ENCODE results near the gene EGFR.

The EGFR gene

DNA sequence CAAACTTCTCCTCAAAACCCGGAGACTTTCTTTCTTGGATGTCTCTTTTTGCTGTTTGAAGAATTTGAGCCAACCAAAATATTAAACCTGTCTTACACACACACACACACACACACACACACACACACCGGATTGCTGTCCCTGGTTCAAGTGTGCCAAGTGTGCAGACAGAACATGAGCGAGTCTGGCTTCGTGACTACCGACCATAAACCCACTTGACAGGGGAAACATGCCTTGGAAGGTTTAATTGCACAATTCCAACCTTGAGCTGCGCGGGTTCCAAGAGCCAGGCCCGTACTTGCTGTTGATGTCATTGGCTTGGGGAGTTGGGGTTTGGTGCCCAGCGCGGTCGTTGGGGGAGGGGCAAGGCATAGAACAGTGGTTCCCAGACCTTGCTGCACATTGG, 1.7 kb downstream of the EGFR start:
- TF ChIP-seq, protein P1, sequence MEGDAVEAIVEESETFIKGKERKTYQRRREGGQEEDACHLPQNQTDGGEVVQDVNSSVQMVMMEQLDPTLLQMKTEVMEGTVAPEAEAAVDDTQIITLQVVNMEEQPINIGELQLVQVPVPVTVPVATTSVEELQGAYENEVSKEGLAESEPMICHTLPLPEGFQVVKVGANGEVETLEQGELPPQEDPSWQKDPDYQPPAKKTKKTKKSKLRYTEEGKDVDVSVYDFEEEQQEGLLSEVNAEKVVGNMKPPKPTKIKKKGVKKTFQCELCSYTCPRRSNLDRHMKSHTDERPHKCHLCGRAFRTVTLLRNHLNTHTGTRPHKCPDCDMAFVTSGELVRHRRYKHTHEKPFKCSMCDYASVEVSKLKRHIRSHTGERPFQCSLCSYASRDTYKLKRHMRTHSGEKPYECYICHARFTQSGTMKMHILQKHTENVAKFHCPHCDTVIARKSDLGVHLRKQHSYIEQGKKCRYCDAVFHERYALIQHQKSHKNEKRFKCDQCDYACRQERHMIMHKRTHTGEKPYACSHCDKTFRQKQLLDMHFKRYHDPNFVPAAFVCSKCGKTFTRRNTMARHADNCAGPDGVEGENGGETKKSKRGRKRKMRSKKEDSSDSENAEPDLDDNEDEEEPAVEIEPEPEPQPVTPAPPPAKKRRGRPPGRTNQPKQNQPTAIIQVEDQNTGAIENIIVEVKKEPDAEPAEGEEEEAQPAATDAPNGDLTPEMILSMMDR (IDR thresholded peaks at IDR 0.05; ENCODE audit: borderline replicate concordance, insufficient read depth, low read depth, low read length): no peak
- no peak overlapping the region for H3K4me3 ChIP-seq (ENCODE audit: low read depth, low read length)

DNA sequence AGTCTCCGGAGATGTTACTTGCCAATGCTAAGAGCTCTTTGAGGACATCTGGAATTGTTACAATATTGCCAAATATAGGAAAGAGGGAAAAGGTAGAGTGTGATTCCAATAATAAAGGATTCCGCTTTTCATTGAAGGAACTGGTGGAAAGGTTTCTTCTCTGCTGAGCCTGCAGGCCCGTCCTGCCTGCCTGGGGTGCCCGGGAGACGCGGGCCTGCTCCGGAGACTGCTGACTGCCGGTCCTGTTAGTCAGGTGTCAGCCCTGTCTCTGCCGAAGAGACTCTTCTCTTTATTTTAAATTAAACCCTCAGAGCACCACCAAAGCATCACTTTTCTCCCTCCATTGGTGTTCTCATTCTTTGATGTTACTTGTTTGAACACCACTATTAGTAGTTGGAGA, 2.2 kb downstream of the EGFR start:
- TF ChIP-seq, protein P1 (IDR thresholded peaks at IDR 0.05; ENCODE audit: borderline replicate concordance, insufficient read depth, low read depth, low read length): no peak
- no peak overlapping the region for H3K4me3 ChIP-seq (ENCODE audit: low read depth, low read length)

DNA sequence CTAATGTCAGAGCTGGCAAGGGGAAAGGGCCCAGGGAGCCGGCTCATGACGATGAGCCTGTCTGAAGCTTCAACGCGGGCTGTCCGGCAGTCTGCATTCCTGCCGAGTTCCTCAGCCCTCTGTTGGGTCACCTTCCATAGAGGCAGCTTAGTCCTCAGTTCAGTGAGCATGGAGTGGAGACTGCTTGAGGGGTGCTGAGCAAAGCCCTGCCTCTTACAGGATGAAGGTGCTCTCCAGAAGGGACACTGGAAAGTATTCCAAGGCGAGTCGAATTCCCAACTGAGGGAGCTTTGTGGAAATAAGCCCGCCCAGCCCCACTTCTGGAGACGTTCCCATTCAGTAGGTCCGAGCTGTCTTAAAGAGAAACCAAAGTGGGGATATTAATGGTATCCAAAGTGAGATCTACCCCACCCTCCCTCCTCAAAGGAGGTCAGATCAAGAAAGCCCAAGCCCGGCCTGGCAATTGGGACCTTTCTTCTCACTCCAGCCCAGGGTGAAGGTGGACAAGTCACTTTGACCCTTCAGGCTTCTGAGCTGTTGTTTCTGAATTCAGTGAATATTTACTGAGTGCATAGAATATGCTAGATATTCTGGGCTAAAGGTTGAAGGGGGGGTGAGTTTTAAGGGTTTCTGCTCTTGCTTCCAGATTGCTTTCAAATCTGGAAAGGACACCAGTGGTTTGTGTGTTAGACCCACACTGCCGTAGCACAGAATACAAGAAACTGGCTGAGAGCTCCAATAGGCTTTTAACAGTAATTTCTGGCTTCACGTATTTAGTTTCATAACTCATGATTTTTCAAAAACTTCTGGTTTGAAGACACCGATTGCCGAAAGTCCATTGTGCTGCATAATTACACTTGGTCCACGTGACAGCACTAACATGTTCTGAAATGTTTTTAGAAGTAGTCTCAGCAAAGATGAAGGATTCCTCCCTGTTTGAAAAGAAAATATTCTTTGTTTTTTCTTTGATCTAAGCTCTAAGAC, 3.5 kb downstream of the EGFR start:
- TF ChIP-seq, protein P1 (IDR thresholded peaks at IDR 0.05; ENCODE audit: borderline replicate concordance, insufficient read depth, low read depth, low read length): no peak
- no peak overlapping the region for H3K4me3 ChIP-seq (ENCODE audit: low read depth, low read length)

DNA sequence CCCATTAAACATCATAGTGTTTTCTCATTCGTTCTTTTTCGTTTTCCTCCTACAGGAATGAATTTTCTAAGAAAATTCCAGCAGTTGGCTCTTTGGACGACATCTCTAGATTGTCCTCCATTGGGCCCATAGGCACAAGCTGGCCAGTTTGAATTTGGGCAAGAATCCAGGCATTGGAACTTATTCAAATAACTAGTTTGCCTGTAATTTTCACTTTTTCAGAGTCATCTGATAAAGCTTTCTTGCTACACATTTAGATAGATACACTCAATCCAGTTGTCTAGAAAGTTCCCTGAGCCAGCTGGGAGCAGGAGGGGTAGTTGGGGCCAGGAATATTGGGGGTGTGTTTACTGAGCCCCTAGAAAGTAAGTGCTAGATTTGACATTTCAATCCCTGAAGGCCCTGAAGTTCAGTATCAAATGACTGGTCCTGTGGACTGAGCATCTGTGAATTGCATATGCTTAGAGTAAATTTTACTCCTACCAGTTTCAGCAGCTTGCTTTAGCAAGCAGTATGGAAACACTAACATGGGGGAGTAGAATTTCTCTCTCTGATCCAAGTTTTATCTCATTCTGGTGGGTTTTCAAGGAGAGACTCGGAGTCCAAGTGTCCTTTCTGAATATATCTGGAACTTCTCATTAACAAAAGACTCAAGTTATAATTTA, 5.2 kb downstream of the EGFR start:
- TF ChIP-seq, protein P1 (IDR thresholded peaks at IDR 0.05; ENCODE audit: borderline replicate concordance, insufficient read depth, low read depth, low read length): no peak
- H3K4me3 ChIP-seq (ENCODE audit: low read depth, low read length): no peak overlapping the region

DNA sequence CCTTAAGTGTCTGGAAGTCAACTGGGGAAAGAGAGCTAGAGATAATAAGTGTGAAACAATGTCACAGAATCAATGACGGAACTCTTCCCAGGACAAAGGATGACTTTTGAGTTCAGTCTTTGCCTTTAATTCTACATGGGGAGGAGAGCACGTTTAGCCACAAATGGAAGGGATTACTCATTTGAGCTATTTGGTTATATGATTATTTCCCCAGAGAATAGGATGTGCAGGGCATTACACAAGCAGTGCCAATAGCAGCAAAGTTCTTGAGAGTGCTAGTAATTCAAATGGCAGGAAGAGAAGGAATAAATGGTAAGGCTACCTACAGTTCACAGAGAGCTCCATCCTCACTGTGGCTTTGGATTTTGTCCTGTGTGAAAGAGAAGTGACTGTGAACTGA, 6.0 kb downstream of the EGFR start:
- no peak overlapping the region for H3K4me3 ChIP-seq (ENCODE audit: low read depth, low read length)
- TF ChIP-seq, protein P1 (IDR thresholded peaks at IDR 0.05; ENCODE audit: borderline replicate concordance, insufficient read depth, low read depth, low read length): no peak

DNA sequence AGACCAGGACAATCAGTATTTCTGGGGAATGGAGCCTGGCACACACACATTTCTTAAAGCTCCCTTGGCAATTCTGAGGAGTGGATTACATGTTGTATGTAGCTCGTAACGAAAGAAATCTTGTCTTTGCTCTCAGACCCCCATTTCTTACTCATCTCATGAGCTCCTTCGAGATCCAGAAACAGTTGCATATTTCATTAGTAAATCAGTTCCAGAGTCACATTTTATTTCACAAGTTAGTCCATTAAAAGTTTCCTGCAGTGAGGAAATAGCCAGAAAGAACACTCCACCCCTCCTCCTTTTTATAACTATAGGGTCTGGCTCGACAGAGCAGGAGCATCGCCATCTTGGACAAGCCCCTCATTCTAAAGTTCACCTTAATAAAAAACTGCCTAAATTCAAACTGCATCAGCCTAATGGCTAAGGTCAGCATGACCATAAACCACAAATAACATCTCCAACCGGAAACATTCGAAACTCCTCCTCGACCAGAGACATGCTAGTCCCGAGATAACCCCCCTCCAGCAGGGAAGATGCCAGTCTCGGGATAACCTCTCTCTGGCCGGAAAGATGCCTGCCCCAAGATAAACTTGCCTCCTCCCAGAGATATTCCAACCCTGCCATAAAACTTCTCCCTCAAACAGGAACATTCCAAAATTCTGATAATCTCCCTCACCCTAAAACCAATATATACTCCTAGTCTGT, 7.4 kb downstream of the EGFR start:
- TF ChIP-seq, protein P1 (IDR thresholded peaks at IDR 0.05; ENCODE audit: borderline replicate concordance, insufficient read depth, low read depth, low read length): no peak
- H3K4me3 ChIP-seq (ENCODE audit: low read depth, low read length): no peak overlapping the region

All from GM12875 (cell line).